Measurements from ENCODE around the gene GTSE1. TPM values are rescaled to one million over a fixed set of nuclear protein-coding genes. Genes with fewer than 3 reads are reported as not detected.

Gene GTSE1
- total RNA-seq, 1 experiment from 2014 or later, result 42.6 TPM

GRCh38 chr22:46353483-46354105 lies 56.9 kb downstream of the GTSE1 start:
- Histone ChIP-seq H2BK120ac (ENCODE audit: low read depth, low read length, poor library complexity, severe bottlenecking) (no peak overlapping the region), H3K56ac (ENCODE audit: insufficient read length, low read depth, low read length) (no peak overlapping the region), H2AK5ac (ENCODE audit: insufficient read length, low read length) (no peak overlapping the region), H3K4ac (ENCODE audit: low read depth, low read length) (no peak overlapping the region), H3K4me1 (ENCODE audit: insufficient read depth, low read length) (no peaks in the 10 kb centered on the region), H3K23me2 (ENCODE audit: insufficient read length, low read depth, low read length, poor library complexity, severe bottlenecking) (no peaks in the 10 kb centered on the region), H4K91ac (ENCODE audit: insufficient read length, low read depth, low read length) (no peak overlapping the region), H2BK20ac (ENCODE audit: low read depth, low read length, poor library complexity, severe bottlenecking) (no peak overlapping the region), H3K27ac (ENCODE audit: insufficient read length, low read depth, low read length) (no peak overlapping the region), H2BK5ac (ENCODE audit: insufficient read length, low read length) (no peak overlapping the region), H3K79me2 (ENCODE audit: insufficient read depth, low read length) (no peaks in the 10 kb centered on the region), H3K9ac (ENCODE audit: extremely low read depth, insufficient read length, low read length) (no peak overlapping the region), H3K14ac (ENCODE audit: insufficient read depth, low read length) (no peak overlapping the region), H3K18ac (ENCODE audit: insufficient read length, low read depth, low read length) (no peak overlapping the region), H3K23ac (ENCODE audit: insufficient read length, low read depth, low read length) (no peak overlapping the region), H3T11ph (ENCODE audit: low read length) (no peak overlapping the region), H3K27me3 (ENCODE audit: insufficient read depth, low read length) (no peaks in the 10 kb centered on the region), H4K20me1 (ENCODE audit: control insufficient read depth, insufficient read depth, insufficient read length) (no peaks in the 10 kb centered on the region), H3K4me2 (ENCODE audit: insufficient read depth, insufficient read length, low read length) (no peak overlapping the region), H3K79me1 (ENCODE audit: insufficient read depth, low read depth, low read length, poor library complexity, severe bottlenecking) (no peaks in the 10 kb centered on the region), H3K9me3 (ENCODE audit: control insufficient read depth, low read depth, low read length) (no peaks in the 10 kb centered on the region), H4K8ac (replicated peaks; ENCODE audit: insufficient read length, low read depth, low read length) (no peak overlapping the region), H2AFZ (ENCODE audit: low read length) (no peak overlapping the region), H2BK12ac (ENCODE audit: insufficient read length, low read depth, low read length) (no peak overlapping the region), H2BK15ac (ENCODE audit: low read depth, low read length) (no peak overlapping the region), H4K5ac (ENCODE audit: insufficient read length, low read depth, low read length) (no peak overlapping the region)
- H3K27me3 Mint-ChIP-seq (ENCODE audit: low read depth), result no peaks in the 10 kb centered on the region
- no peak for DNase-seq
- no peak overlapping the region for H3K4me3 Mint-ChIP-seq
- H3K4me1 Mint-ChIP-seq, result no peaks in the 10 kb centered on the region
- no peaks in the 10 kb centered on the region for H3K9me3 Mint-ChIP-seq
- H3K27ac Mint-ChIP-seq, result no peak overlapping the region
- TF ChIP-seq CTCF (conservative IDR thresholded peaks at IDR 0.05), result no peak
- WGBS (ENCODE audit: extremely low coverage, insufficient read length, low lambda C conversion rate), result no CpG with 5 or more reads among the region's 8 CpGs
- peaks cover 22 to 76% (median 58%) of the 10 kb centered on the region in 3 experiments; a peak in 6 of 7 replicates for H3K36me3 Mint-ChIP-seq (ENCODE audit: insufficient read depth in 1 of 3, low read depth in 3 of 3)

All from H9 (cell line).